K562 (cell line): ENCODE data around the gene SERINC5.

Experiments used
- CREM ChIP-seq: IDR thresholded peaks from 2 replicates; pipeline ENCODE4 v1.6.1; 2014; ENCODE audit warnings: antibody characterized with exemption, low read depth
- GATAD2B ChIP-seq: fragments of 450-650 bp; IDR thresholded peaks from 2 replicates; pipeline ENCODE4 v1.6.1; 2017; ENCODE audit warnings: mild to moderate bottlenecking, borderline replicate concordance
- HDAC2 ChIP-seq: fragments of 450-650 bp; IDR thresholded peaks from 2 replicates; pipeline ENCODE4 v1.6.1; 2016; ENCODE audit warnings: mild to moderate bottlenecking
- HNRNPLL ChIP-seq: fragments of 200-400 bp; formaldehyde crosslinking; IDR thresholded peaks from 2 replicates; pipeline ENCODE4 v1.6.1; 2017; ENCODE audit warnings: low read length, low read depth, mild to moderate bottlenecking; ENCODE audit not compliant: poor library complexity, severe bottlenecking
- JUND ChIP-seq, 2 experiments: IDR thresholded peaks; 2 replicates in 1 of 2; 3 replicates in 1 of 2; pipeline ENCODE4 v1.6.1; 2011; ENCODE audit warnings: borderline replicate concordance in 2 of 2, low read depth in 2 of 2, low read length in 2 of 2, improper control_type of control experiment in 1 of 2, missing biosample characterization in 1 of 2, missing genetic modification characterization in 1 of 2, missing genetic modification reagents in 1 of 2
- PHF20 ChIP-seq: fragments of 450-650 bp; IDR thresholded peaks from 2 replicates; pipeline ENCODE4 v1.6.1; 2018; ENCODE audit not compliant: partially characterized antibody
- PHF8 ChIP-seq: fragments of 200-600 bp; sonication (generic); IDR thresholded peaks from 2 replicates; pipeline ENCODE4 v1.6.1; 2012; ENCODE audit warnings: mixed run types, mild to moderate bottlenecking, inconsistent platforms, low read length, moderate library complexity, borderline replicate concordance
- POLR2A ChIP-seq: fragments of 450-650 bp; conservative IDR thresholded peaks from 2 replicates; pipeline ENCODE4 v1.6.1; 2016
- ZNF583 ChIP-seq: fragments of 250-450 bp; sonication (Bioruptor Pico); IDR thresholded peaks from 2 replicates; pipeline ENCODE4 v1.4.0; 2020
- ZNF644 ChIP-seq: fragments of 200-800 bp; sonication (Bioruptor generic); IDR thresholded peaks from 2 replicates; pipeline ENCODE4 v1.6.1; 2016; ENCODE audit warnings: low read depth, missing genetic modification characterization, missing compliant biosample characterization
- TF ChIP-seq, protein P1 (sequence below): sonication (generic); formaldehyde crosslinking; IDR thresholded peaks from 2 replicates; pipeline ENCODE4 v1.5.0; 2020; ENCODE audit warnings: missing genetic modification reagents
- TF ChIP-seq, protein P2 (sequence below), 3 experiments: IDR thresholded peaks in 2 of 3; conservative IDR thresholded peaks in 1 of 3; 2 replicates each; pipeline ENCODE4 v1.5.1; 2011 to 2012; ENCODE audit warnings: low read length in 3 of 3, mild to moderate bottlenecking in 3 of 3, control low read depth in 2 of 3, improper control_type of control experiment in 1 of 3, inconsistent platforms in 1 of 3, low read depth in 1 of 3, mixed read lengths in 1 of 3, moderate library complexity in 1 of 3; ENCODE audit not compliant: insufficient read depth in 2 of 3
- TF ChIP-seq, protein P3 (sequence below): sonication (generic); formaldehyde crosslinking; IDR thresholded peaks from 2 replicates; pipeline ENCODE4 v1.8.1; 2023; ENCODE audit warnings: mild to moderate bottlenecking, missing genetic modification reagents

DNA sequence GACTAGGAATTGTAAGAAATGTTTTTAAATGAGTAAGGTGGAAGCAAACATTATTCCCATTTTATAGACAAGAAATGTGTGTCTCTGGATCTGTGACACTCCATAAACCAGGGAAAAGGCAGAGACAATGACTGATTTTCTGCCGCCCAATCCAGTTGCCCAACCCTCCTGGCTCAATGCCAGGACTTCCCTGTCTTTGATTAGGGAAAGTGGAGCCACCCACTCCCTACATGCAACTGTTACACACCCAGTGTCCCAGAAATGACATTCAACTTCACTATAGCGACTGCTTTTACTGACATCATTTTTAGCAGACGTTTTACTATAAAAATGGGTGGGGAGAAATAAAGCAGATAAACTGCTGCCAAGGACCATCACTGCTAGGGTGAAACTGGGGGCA is 141.0 kb downstream of the SERINC5 start:
- TF ChIP-seq HNRNPLL (no peak), JUND (IDR thresholded peaks at IDR 0.05; ENCODE audit: borderline replicate concordance, low read depth, low read length) (no peak), JUND (tag; IDR thresholded peaks at IDR 0.05; ENCODE audit: borderline replicate concordance, low read depth, low read length) (no peak), PHF8 (no peak), HDAC2 (no peak), ZNF644 (no peak), GATAD2B (no peak), POLR2A (no peak), PHF20 (no peak), CREM (no peak), ZNF583 (CRISPR knock-in tag) (no peak)
- TF ChIP-seq, protein P1, sequence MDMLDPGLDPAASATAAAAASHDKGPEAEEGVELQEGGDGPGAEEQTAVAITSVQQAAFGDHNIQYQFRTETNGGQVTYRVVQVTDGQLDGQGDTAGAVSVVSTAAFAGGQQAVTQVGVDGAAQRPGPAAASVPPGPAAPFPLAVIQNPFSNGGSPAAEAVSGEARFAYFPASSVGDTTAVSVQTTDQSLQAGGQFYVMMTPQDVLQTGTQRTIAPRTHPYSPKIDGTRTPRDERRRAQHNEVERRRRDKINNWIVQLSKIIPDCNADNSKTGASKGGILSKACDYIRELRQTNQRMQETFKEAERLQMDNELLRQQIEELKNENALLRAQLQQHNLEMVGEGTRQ (CRISPR knock-in tag) = no peak
- TF ChIP-seq, protein P2, sequence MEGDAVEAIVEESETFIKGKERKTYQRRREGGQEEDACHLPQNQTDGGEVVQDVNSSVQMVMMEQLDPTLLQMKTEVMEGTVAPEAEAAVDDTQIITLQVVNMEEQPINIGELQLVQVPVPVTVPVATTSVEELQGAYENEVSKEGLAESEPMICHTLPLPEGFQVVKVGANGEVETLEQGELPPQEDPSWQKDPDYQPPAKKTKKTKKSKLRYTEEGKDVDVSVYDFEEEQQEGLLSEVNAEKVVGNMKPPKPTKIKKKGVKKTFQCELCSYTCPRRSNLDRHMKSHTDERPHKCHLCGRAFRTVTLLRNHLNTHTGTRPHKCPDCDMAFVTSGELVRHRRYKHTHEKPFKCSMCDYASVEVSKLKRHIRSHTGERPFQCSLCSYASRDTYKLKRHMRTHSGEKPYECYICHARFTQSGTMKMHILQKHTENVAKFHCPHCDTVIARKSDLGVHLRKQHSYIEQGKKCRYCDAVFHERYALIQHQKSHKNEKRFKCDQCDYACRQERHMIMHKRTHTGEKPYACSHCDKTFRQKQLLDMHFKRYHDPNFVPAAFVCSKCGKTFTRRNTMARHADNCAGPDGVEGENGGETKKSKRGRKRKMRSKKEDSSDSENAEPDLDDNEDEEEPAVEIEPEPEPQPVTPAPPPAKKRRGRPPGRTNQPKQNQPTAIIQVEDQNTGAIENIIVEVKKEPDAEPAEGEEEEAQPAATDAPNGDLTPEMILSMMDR (IDR thresholded peaks at IDR 0.05 in 2 of 3, conservative IDR thresholded peaks at IDR 0.05 in 1 of 3; ENCODE audit: insufficient read depth in 2 of 3, low read depth in 1 of 3, low read length in 3 of 3) = no peak
- TF ChIP-seq, protein P3, sequence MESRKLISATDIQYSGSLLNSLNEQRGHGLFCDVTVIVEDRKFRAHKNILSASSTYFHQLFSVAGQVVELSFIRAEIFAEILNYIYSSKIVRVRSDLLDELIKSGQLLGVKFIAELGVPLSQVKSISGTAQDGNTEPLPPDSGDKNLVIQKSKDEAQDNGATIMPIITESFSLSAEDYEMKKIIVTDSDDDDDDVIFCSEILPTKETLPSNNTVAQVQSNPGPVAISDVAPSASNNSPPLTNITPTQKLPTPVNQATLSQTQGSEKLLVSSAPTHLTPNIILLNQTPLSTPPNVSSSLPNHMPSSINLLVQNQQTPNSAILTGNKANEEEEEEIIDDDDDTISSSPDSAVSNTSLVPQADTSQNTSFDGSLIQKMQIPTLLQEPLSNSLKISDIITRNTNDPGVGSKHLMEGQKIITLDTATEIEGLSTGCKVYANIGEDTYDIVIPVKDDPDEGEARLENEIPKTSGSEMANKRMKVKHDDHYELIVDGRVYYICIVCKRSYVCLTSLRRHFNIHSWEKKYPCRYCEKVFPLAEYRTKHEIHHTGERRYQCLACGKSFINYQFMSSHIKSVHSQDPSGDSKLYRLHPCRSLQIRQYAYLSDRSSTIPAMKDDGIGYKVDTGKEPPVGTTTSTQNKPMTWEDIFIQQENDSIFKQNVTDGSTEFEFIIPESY (CRISPR knock-in tag) = no peak
